Thyroid gland (tissue), 4 donors: Measurements from ENCODE around the gene EIF3J.

ENCODE experiments used
- POLR2A ChIP-seq, 2 donors: fragments of 450-650 bp; IDR thresholded peaks; one replicate each; pipeline ENCODE4 v1.6.1; 2017; ENCODE audit warnings: antibody characterized with exemption in 2 of 2, mild to moderate bottlenecking in 2 of 2, moderate library complexity in 1 of 2
- TF ChIP-seq, protein P1 (sequence below), 6 experiments: fragments of 200-600 bp in 3 of 6; fragments of 450-650 bp in 3 of 6; sonication (generic) in 3 of 6; IDR thresholded peaks; one replicate each; pipeline ENCODE4 v1.5.1; 2016 to 2019; ENCODE audit warnings: antibody characterized with exemption in 6 of 6, mild to moderate bottlenecking in 2 of 6, inconsistent platforms in 1 of 6, moderate library complexity in 1 of 6

DNA sequence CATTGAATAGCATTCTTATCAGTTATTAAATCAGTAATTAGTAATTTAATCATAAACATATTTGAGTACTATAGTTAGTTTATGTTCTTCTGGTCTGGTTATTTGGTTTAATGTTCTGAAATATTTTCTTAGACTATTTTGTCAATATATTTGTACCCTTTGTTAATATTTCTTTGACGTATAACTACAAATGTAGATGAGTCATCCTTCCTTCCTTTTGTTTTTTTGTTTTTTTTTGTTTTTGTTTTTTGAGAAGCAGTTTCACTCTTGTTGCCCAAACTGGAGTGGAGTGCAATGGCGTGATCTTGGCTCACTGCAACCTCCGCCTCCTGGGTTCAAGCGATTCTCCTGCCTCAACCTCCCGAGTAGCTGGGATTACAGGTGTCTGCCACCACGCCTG, 17.4 kb upstream of the EIF3J start:
- TF ChIP-seq, protein P1, sequence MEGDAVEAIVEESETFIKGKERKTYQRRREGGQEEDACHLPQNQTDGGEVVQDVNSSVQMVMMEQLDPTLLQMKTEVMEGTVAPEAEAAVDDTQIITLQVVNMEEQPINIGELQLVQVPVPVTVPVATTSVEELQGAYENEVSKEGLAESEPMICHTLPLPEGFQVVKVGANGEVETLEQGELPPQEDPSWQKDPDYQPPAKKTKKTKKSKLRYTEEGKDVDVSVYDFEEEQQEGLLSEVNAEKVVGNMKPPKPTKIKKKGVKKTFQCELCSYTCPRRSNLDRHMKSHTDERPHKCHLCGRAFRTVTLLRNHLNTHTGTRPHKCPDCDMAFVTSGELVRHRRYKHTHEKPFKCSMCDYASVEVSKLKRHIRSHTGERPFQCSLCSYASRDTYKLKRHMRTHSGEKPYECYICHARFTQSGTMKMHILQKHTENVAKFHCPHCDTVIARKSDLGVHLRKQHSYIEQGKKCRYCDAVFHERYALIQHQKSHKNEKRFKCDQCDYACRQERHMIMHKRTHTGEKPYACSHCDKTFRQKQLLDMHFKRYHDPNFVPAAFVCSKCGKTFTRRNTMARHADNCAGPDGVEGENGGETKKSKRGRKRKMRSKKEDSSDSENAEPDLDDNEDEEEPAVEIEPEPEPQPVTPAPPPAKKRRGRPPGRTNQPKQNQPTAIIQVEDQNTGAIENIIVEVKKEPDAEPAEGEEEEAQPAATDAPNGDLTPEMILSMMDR (IDR thresholded peaks at IDR 0.05), result no peak
- no peak for TF ChIP-seq POLR2A (IDR thresholded peaks at IDR 0.05)
